ENCODE data around the gene FNDC1.

The FNDC1 gene

GRCh38 chr6:159180001-159180400 is 10.8 kb downstream of the FNDC1 start:
- no peak for TF ChIP-seq CTCF (IDR thresholded peaks at IDR 0.05; ENCODE audit: insufficient read depth, low read length, poor library complexity, severe bottlenecking)
- Histone ChIP-seq H3K4me3 (replicated peaks; ENCODE audit: low read depth, low read length) (no peak overlapping the region), H3K27me3 (replicated peaks; ENCODE audit: control insufficient read depth, insufficient read depth, low read length) (no peaks in the 10 kb centered on the region; the same call in 1 of the 2 replicates), H3K36me3 (ENCODE audit: control insufficient read depth, insufficient read depth, low read length) (no peaks in the 10 kb centered on the region)
- no peak for DNase-seq (ENCODE audit: extremely low read depth, insufficient read length)

GRCh38 chr6:159181914-159182313 is 12.7 kb downstream of the FNDC1 start:
- H3K27me3 ChIP-seq (replicated peaks; ENCODE audit: control insufficient read depth, insufficient read depth, low read length), result no peaks in the 10 kb centered on the region; the same call in 1 of the 2 replicates
- no peaks in the 10 kb centered on the region for H3K36me3 ChIP-seq (ENCODE audit: control insufficient read depth, insufficient read depth, low read length)
- TF ChIP-seq CTCF (IDR thresholded peaks at IDR 0.05; ENCODE audit: insufficient read depth, low read length, poor library complexity, severe bottlenecking), result no peak
- H3K4me3 ChIP-seq (replicated peaks; ENCODE audit: low read depth, low read length), result no peak overlapping the region
- DNase-seq (ENCODE audit: extremely low read depth, insufficient read length), result no peak

- DNase-seq (ENCODE audit: extremely low read depth, insufficient read length), result no peak
- no peak for TF ChIP-seq CTCF (IDR thresholded peaks at IDR 0.05; ENCODE audit: insufficient read depth, low read length, poor library complexity, severe bottlenecking)
- Histone ChIP-seq H3K27me3 (replicated peaks; ENCODE audit: control insufficient read depth, insufficient read depth, low read length) (no peaks in the 10 kb centered on the region), H3K4me3 (replicated peaks; ENCODE audit: low read depth, low read length) (no peak overlapping the region), H3K36me3 (ENCODE audit: control insufficient read depth, insufficient read depth, low read length) (no peaks in the 10 kb centered on the region)
Measured at GRCh38 chr6:159184559-159184958, 15.4 kb downstream of the FNDC1 start.

GRCh38 chr6:159190460-159190859 is 21.3 kb downstream of the FNDC1 start:
- no peak overlapping the region for H3K4me3 ChIP-seq (replicated peaks; ENCODE audit: low read depth, low read length)
- no peak for DNase-seq (ENCODE audit: extremely low read depth, insufficient read length)
- no peaks in the 10 kb centered on the region for H3K36me3 ChIP-seq (ENCODE audit: control insufficient read depth, insufficient read depth, low read length)
- H3K27me3 ChIP-seq (replicated peaks; ENCODE audit: control insufficient read depth, insufficient read depth, low read length), result no peaks in the 10 kb centered on the region; the same call in 1 of the 2 replicates
- no peak for TF ChIP-seq CTCF (IDR thresholded peaks at IDR 0.05; ENCODE audit: insufficient read depth, low read length, poor library complexity, severe bottlenecking)

GRCh38 chr6:159193923-159194322 is 24.7 kb downstream of the FNDC1 start:
- H3K4me3 ChIP-seq (replicated peaks; ENCODE audit: low read depth, low read length), result no peak overlapping the region
- no peak for DNase-seq (ENCODE audit: extremely low read depth, insufficient read length)
- no peak for TF ChIP-seq CTCF (IDR thresholded peaks at IDR 0.05; ENCODE audit: insufficient read depth, low read length, poor library complexity, severe bottlenecking)

GRCh38 chr6:159194421-159194820 is 25.2 kb downstream of the FNDC1 start:
- Histone ChIP-seq H3K36me3 (ENCODE audit: control insufficient read depth, insufficient read depth, low read length) (no peaks in the 10 kb centered on the region), H3K4me3 (replicated peaks; ENCODE audit: low read depth, low read length) (no peak overlapping the region), H3K27me3 (replicated peaks; ENCODE audit: control insufficient read depth, insufficient read depth, low read length) (no peaks in the 10 kb centered on the region; the same call in none of the 2 replicates)
- no peak for DNase-seq (ENCODE audit: extremely low read depth, insufficient read length)
- no peak for TF ChIP-seq CTCF (IDR thresholded peaks at IDR 0.05; ENCODE audit: insufficient read depth, low read length, poor library complexity, severe bottlenecking)

More at GRCh38 chr6:159193923-159194322, 24.7 kb downstream of the FNDC1 start:
- Histone ChIP-seq H3K36me3 (ENCODE audit: control insufficient read depth, insufficient read depth, low read length) (no peaks in the 10 kb centered on the region), H3K27me3 (replicated peaks; ENCODE audit: control insufficient read depth, insufficient read depth, low read length) (no peaks in the 10 kb centered on the region; the same call in none of the 2 replicates)
